Neural crest cell (in vitro differentiated cells): Measurements from ENCODE around the gene SLA2. TPM values are rescaled to one million over a fixed set of nuclear protein-coding genes. Genes with fewer than 3 reads are reported as not detected.
"Not testable (repeated sequence)": the region's sequence is repeated elsewhere in the genome, so short reads cannot be mapped to it uniquely, and the experiment has no call there.

ENCODE experiments used
- DNase-seq: peaks from one replicate; pipeline ENCODE4 v3.0.0; 2021; ENCODE audit warnings: low read depth, mixed read lengths, low spot score
- H3K27ac Mint-ChIP-seq: one replicate; pipeline ENCODE4 v1.8.0; 2021; ENCODE audit warnings: mild to moderate bottlenecking, mixed read lengths; ENCODE audit not compliant: unreplicated experiment
- H3K27me3 Mint-ChIP-seq: 2 replicates; pipeline ENCODE4 v1.8.0; 2021; ENCODE audit warnings: low read depth, mild to moderate bottlenecking, mixed read lengths
- H3K36me3 Mint-ChIP-seq: 2 replicates; pipeline ENCODE4 v1.8.0; 2021; ENCODE audit warnings: low read depth, mild to moderate bottlenecking, mixed read lengths
- H3K4me1 Mint-ChIP-seq: 2 replicates; pipeline ENCODE4 v1.8.0; 2021; ENCODE audit warnings: mixed read lengths
- H3K4me3 Mint-ChIP-seq: one replicate; pipeline ENCODE4 v1.8.0; 2021; ENCODE audit warnings: mild to moderate bottlenecking, mixed read lengths
- H3K9me3 Mint-ChIP-seq: 2 replicates; pipeline ENCODE4 v1.8.0; 2021; ENCODE audit warnings: mixed read lengths
- total RNA-seq: library from RNA; stranded (reverse); gene quantifications from 2 replicates; pipeline ENCODE4 v1.2.1, GENCODE V29; 2021
- TF ChIP-seq, protein P1 (sequence below): fragments of 200-600 bp; sonication (generic); conservative IDR thresholded peaks from 2 replicates; pipeline ENCODE4 v1.5.0; 2021; ENCODE audit warnings: antibody characterized with exemption, mild to moderate bottlenecking

SLA2 gene
- total RNA-seq, 1 donor from 2014 or later = 0.16 TPM

DNA sequence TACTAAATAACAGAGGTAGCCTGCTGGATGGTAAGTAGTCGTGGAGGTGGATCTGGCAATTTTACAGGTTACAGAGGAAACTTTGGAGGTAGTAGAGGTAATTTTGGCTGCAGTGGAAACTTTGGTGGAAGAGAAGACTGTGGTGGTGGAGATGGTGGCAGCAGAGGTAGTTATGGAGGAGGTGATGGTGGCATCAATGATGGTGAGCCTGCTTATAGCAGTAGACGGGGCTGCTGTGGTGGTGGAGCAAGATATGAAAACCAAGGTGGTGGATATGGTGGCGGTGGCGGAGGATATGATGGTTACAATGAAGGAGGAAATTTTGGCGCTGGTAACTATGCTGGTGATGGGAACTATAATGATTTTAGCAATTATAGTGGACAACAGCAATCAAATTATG lies 25.1 kb downstream of the SLA2 start:
- Mint-ChIP-seq H3K27ac (no peak overlapping the region), H3K4me3 (no peak overlapping the region), H3K9me3 (no peaks in the 10 kb centered on the region), H3K4me1 (peaks cover 6% of the 10 kb centered on the region), H3K27me3 (no peaks in the 10 kb centered on the region), H3K36me3 (no peaks in the 10 kb centered on the region)
- no peak for DNase-seq
- TF ChIP-seq, protein P1, sequence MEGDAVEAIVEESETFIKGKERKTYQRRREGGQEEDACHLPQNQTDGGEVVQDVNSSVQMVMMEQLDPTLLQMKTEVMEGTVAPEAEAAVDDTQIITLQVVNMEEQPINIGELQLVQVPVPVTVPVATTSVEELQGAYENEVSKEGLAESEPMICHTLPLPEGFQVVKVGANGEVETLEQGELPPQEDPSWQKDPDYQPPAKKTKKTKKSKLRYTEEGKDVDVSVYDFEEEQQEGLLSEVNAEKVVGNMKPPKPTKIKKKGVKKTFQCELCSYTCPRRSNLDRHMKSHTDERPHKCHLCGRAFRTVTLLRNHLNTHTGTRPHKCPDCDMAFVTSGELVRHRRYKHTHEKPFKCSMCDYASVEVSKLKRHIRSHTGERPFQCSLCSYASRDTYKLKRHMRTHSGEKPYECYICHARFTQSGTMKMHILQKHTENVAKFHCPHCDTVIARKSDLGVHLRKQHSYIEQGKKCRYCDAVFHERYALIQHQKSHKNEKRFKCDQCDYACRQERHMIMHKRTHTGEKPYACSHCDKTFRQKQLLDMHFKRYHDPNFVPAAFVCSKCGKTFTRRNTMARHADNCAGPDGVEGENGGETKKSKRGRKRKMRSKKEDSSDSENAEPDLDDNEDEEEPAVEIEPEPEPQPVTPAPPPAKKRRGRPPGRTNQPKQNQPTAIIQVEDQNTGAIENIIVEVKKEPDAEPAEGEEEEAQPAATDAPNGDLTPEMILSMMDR = no peak

DNA sequence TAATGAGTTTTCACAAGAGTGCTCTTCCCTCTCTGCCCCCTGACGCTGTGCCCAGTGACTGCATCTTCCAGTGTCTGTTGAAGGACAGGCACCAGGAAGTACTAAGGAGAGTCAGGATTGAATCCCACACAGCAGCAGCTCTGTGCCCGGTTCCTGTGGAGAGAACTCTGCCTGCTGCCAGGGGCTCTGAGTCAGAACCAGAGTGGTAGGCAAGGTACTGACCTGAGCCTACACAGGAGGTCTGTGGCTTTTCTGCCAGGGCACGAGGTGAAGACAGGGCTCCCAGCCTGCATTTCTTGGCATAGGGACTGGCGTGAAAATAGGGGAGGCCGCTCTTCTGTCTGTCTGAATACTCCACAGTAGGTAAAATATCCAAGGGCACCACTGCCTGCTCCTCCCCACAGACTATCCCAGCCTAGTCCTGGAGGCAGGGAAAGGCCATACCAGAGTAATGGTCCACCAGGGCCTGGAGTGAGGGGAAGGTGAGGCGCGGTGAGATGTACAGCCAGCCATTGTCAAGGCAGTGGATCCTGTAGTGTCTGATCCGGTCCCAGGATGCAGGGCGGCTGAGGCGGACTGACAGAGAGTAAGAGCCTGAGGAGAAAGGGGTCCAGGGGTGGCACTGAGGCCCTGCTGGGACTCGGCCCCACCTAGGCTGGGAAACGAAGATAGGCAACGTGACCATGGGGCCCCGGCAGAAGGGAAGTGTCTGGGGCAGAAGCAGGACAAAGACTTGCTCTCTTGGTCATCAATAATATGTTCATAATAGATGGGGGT lies 31.0 kb downstream of the SLA2 start:
- Mint-ChIP-seq H3K9me3 (no peaks in the 10 kb centered on the region), H3K4me3 (no peak overlapping the region), H3K4me1 (no peaks in the 10 kb centered on the region), H3K36me3 (peaks cover 8% of the 10 kb centered on the region), H3K27ac (no peak overlapping the region), H3K27me3 (no peaks in the 10 kb centered on the region)
- no peak for DNase-seq
- TF ChIP-seq, protein P1 = no peak

DNA sequence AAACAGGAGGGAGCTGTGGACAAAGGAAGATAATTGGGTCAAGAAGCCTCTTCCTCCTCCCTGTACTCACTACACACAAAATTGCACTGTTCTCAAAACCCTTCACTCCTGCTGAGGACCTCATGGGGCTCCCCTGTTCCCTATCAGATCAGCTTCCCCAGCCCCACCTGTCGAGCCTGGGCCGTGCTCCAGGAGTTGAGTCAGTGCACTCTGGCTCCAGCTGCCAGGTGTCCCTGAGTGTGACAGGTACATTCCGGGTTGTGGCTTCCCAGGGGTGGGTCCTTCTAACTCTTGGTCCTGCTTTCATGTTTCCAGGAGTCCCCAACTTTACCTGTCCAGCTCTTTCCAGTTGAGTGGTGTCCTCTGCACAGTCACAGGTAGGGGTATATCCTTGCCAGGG lies 32.0 kb downstream of the SLA2 start:
- H3K27me3 Mint-ChIP-seq = no peaks in the 10 kb centered on the region
- TF ChIP-seq, protein P1 = no peak
- H3K27ac Mint-ChIP-seq = no peak overlapping the region
- H3K36me3 Mint-ChIP-seq = peaks cover 8% of the 10 kb centered on the region
- no peak for DNase-seq
- no peaks in the 10 kb centered on the region for H3K4me1 Mint-ChIP-seq
- H3K4me3 Mint-ChIP-seq = no peak overlapping the region
- no peaks in the 10 kb centered on the region for H3K9me3 Mint-ChIP-seq

GRCh38 chr20:36611625-36612024 lies 34.4 kb downstream of the SLA2 start:
- no peaks in the 10 kb centered on the region for H3K9me3 Mint-ChIP-seq
- no peak for DNase-seq
- H3K27ac Mint-ChIP-seq = no peak overlapping the region
- TF ChIP-seq, protein P1 = no peak
- H3K36me3 Mint-ChIP-seq = peaks cover 8% of the 10 kb centered on the region
- H3K27me3 Mint-ChIP-seq = no peaks in the 10 kb centered on the region
- H3K4me1 Mint-ChIP-seq = peaks cover 10% of the 10 kb centered on the region
- no peak overlapping the region for H3K4me3 Mint-ChIP-seq

DNA sequence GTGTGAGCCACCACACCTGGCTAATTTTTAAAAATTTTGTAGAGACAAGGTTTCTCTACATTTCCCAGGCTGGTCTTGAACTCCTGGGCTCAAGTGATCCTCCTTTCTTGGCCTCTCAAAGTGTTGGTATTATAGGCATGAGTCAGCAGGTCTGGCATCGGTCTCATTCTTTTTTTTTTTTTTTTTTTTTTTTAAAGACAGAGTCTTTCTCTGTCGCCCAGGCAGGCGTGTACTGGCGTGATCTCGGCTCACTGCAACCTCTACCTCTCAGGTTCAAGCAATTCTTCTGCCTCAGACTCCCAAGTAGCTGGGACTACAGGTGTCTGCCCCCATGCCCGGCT lies 37.6 kb downstream of the SLA2 start:
- not testable (repeated sequence) for H3K9me3 Mint-ChIP-seq, H3K27me3 Mint-ChIP-seq, H3K36me3 Mint-ChIP-seq, DNase-seq, H3K27ac Mint-ChIP-seq
- H3K4me1 Mint-ChIP-seq = peaks cover 21% of the 10 kb centered on the region
- peak overlapping the region; percentile 69 for H3K4me3 Mint-ChIP-seq

- Mint-ChIP-seq H3K27me3 (no peaks in the 10 kb centered on the region), H3K4me3 (peak overlapping the region; percentile 97), H3K9me3 (no peaks in the 10 kb centered on the region), H3K4me1 (peaks cover 21% of the 10 kb centered on the region), H3K36me3 (peaks cover 7% of the 10 kb centered on the region), H3K27ac (peak overlapping the region; percentile 35)
- DNase-seq = no peak
- TF ChIP-seq, protein P1 = no peak
These were observed 38.2 kb downstream of the SLA2 start for GRCh38 chr20:36607586-36608387.
